T1000 (cell line): ENCODE results near the gene NDUFA13.

Experiments
- DNase-seq: peaks from one replicate; lab custom pipeline; 2025; ENCODE audit warnings: mixed read lengths; lab: John Stamatoyannopoulos, UW

NDUFA13 gene

DNA sequence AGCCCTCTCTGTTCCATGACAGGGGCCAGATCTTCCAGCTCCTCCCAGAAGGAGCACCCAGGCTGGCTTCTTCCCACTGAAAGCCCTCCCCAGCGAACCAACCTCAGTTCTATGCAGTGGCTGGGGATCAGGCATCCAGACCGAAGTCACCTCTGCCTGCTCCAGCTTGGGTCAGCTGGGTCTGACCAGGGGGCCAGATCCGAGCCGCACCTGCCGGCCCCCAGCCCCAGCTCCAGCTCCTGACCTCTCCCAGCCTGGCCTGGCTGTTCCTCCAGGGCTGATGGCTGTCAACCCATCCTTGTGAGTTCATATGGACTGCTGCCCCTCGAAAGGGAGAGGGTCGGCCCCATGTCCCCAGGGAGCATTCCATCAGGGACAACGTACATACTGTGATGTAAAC lies 8.7 kb upstream of the NDUFA13 start:
- no peak for DNase-seq

DNA sequence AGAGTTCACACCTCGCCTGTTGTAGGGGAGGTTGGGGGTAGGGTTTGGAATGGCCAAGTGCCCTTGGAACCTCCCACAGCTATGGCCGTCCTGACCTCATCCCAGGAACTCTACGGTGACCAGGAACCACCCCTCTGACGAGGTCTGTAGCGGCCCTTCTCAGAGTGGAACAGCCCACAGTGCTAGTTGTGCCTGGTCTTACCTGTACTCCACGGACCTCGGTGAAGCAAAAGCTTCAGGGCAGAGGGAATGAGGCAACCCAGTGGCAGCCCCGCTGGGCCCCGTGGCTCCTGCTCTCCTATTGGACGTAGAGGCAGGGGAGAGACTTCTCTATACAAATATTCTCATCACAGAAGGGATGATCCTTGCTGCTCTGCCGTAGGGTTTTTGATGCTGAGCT lies 7.8 kb upstream of the NDUFA13 start:
- no peak for DNase-seq

DNA sequence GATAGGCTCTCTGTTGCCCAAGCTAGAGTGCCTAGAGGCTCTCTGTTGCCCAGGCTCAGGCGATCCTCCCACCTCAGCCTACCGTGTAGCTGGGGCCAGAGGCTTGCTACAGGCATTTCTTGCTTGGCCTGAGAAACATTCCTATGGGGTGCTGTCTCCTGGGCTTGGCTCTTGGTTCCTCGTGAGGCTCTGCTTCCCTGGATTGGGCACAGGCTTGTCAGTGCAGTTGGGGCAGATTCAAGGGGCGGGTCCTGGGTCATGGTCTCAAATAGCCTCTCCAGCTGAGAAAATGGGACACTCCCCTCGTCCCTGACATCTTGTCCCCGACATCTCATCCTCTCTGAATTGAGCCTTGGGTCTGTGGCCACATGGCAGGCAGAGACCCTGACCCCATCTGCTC lies 5.6 kb upstream of the NDUFA13 start:
- no peak for DNase-seq

DNA sequence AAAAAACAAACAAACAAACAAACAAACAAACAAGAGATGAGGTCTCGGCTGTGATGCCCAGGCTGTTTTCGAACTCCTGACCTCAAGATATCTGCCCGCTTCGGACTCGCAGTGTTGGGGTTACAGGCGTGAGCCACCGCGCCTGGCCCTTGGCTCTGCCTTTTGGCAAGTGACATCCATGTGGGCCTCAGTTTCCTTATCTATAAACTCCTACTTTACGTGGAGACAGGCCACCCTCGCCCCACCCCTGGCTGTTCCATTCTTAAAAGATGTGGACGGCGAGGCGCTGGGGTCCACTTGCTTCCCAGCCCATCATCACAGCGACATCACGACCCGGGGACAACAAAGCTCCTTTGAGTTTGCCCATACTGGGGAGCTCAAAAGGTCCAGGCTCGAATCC lies 2.3 kb upstream of the NDUFA13 start:
- no peak for DNase-seq

DNA sequence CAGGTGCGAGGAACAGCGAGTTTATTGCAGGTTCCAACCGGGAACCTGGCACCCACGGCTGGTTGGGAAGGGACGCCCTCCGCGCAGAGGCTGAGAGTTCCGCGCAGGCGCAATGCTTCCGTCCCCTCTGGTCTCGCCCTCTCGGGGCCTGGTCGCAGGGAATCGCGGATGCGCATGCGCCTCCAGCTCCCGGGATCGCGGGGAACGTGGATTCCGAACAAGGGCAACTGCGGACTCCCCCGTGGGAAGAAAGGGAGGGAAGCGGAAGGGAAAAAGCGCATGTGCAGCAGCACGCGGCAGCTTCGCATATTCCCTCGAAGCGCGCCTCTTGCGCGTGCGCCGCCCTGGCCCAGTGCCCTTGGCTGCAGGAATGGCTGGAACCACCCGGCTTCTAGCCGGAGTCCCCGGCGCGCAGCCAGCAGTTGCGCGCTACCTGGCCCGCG lies 1.8 kb upstream of the NDUFA13 start:
- DNase-seq: no peak

DNA sequence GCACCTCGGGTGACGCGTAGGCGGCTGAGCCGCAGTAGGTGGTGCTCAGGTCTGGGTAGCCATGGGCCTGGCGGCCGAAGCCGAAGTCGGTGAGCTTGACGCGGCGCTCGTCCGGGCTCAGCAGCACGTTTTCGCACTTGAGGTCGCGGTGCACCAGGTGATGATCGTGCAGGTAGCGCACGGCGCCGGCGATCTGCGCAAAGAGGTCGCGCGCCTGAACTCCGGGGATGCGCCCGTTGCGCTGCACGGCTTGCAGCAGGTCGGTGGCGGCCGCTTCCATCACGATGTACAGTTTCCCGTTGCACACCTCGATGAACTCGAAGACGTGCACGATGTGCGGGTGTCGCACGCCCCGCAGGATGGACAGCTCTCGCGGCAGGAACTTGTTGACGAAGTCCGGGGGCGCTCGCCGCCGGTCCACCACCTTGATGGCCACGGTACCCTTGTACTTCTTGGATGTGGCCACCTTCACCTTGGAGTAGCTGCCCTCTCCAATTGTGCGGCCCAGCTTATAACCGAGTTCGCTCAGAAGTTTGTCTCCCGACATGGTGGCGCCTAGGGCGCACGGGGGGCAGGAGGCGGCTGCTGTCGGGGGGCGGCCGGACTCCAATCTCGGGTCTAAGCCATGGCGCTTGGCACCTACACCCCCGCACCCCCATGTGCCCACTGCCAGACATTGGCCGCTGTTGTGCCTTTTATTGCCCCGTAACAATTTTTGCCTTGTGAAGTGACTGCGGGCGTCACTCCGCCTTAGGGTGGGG lies 964 bp upstream of the NDUFA13 start, which contains the start of gene TSSK6:
Gene TSSK6, minus strand, starts transcription at position 668 of the 761 bp plus-strand sequence. Its CDS starts 121 bp downstream, at position 547.
- DNase-seq: no peak

DNA sequence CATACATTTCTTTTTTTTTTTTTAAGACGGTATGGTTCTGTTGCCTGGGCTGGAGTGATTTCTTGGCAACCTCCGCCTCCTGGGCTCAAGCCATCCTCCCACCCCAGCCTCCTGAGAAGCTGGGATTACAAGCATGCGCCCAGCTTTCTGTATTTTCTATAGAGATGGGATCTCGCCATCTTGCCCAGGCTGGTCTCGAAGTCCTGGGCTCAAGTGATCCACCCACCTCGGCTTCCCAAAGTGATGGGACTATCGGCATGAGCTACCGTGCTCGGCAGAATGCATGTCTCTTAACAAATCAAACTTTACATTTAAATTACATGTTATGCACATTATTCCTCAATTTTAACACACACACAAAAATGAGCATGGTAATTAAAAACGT lies 1.2 kb downstream of the NDUFA13 start:
- no peak for DNase-seq

DNA sequence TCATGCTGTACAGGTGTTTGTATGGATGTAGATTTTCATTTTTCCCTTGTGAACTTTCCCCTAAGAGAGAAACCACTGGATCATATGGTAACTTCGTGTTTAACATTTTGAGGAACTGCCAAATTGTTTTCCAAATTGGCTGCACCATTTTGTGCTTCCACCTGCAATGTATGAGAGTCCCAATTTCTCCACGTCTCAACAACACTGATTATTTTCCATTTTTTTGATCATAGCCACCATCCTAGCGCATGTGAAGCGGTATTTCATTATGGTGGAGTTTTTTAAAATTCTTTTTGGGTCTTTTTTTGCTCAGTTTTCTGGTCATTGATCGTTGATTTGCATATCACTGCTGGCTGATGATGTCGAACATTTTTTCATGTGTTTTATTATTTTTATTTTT lies 5.0 kb downstream of the NDUFA13 start:
- no peak for DNase-seq

DNA sequence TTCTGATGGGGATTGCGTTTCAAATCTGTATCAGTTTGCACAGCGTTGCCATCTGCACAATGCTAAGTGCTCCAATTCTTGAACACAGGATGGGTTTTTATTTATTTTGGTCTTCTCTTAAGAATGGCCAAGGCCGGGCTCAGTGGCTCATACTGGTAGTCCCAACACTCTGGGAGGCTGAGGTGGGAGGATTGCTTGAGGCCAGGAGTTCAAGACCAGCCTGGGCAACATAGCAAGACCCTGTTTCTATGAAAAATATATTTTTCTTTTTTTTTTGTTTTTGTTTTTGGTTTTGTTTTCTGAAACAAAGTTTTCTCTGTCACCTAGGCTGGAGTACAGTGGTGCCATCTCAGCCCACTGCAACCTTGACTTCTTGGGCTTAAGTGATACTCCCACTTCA lies 7.2 kb downstream of the NDUFA13 start:
- no peak for DNase-seq

DNA sequence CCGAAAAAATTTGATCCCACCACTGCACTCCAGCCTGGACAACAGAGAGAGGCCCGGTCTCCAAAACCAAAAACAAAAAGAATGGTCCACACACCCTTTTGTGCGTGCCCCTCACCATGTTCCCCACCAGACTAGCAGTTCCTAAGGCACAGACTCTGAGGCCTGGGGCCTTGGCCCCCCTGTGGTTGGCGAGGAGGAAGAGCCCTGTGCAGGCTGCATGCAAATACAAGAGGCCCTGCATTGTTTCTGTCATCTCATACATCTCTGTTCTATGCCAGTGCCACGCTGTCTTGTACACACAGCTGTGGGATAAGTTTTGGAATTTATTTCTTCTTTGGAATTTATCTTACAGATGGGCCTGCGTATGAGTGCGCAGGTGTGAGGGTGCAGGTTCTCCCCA lies 8.0 kb downstream of the NDUFA13 start:
- no peak for DNase-seq

DNA sequence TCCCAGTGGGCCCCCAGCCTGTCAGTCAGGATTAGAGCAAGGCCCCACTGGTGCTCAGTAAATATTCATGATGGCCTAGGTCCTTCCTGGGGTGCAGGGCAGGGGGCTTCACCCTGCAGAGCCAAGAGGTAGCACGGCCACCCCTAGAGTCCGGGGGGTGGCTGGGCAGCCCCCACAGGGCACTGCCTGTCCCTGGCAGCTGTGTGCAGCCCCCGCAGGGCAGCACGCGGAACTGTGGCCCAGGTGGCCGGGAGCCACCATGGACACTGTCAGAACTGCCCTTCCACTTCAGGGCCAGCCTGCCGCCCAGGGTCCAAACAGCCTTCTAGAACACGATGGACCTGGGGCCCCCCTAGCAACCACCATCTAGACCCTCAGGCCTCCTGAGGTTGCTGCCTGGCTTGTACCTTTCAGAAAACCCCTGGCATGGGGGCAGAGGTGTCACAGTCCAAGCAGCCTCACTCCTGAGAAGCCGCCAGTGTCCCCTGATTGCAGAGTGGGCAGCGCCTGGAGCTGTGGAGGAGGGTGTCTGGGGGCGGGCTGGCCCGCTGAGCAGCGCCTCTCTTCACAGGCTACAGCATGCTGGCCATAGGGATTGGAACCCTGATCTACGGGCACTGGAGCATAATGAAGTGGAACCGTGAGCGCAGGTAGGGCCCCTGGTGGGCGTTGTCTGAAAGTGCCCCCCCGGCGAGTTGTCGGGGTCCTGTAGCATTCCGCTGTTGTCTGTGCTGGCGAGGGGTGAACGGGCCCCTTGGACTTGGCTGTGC lies 9.8 kb downstream of the NDUFA13 start:
- DNase-seq: no peak

DNA sequence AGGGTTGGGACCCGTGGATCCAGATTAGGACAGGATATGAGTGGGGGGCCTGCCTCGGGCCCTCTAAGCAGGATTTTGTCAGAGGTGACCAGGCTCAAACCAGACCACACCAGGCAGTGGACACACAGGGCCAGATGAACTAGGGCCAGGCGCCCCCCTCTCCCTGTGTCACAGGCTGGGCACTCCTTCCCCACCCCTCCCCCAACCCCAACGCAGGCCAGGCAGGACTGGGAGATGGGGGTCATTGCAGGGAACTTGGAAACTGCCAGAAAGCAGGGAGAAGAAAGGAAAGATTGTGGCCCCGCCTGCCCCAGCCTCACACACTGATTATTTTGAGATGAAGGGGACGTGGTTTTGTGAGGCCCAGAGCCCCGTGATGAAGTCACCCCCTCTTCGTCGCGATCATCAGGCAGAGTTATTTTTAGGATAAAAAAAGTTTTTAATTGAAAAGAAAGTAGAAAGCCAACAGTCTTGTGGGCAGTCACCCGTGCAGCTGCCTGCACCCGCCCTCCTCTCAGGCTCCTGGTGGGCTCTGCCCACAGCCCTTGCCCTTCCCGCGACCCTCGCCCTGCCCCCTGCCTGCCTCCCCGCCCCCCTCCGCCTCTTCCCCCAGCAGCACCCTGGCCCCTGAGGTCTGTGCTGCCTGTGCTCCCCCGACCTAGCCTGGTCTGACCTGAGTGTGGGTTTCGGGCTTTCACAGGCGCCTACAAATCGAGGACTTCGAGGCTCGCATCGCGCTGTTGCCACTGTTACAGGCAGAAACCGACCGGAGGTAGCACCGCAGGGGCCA lies 10.8 kb downstream of the NDUFA13 start:
- no peak for DNase-seq

DNA sequence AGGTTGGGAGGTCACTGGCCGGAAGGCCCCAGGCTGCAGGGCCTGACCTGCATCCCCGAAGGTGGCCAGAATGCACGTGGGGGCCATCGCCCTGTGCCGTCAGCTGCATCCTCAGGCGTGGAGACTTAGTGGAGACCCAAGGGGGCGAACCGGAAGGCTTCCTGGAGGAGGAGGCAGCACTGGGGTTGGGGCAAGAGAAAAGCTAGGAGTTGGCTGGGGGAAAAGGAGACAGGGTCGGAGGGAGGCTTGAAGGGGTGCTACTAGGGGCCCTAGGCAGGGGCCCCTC lies 11.3 kb downstream of the NDUFA13 start:
- no peak for DNase-seq

DNA sequence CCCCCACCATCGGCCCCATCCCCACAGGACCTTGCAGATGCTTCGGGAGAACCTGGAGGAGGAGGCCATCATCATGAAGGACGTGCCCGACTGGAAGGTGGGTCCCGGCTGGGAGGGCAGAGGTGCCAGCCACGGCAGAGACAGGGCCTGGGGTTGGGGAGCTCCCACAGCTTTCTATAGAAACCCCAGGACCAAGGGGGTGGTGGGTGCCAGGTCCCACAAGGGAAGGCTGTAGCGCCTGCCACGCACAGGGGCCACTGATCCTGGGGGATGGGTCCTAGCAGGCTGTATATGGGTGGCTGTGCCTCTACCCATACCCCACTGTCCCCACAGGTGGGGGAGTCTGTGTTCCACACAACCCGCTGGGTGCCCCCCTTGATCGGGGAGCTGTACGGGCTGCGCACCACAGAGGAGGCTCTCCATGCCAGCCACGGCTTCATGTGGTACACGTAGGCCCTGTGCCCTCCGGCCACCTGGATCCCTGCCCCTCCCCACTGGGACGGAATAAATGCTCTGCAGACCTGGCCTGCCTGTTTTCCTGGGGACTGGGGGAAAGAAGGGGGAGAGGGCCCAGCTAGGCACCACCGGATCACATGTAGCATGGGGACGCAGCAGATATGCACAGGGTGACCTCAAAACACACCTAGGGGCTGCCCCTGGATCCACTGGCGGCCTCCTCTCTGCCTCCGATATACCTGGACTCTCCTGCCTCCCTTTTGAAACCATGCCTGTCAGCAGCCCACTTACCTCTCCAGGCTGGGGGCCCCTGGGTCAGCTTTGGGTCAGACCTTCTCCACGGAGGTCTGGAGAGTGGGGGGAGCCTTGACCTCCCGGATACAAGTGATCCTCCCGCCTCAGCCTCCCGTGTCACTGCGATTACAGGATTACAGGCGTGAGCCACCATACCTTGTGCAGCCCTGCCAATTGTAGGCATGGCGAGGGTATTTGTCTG lies 11.9 kb downstream of the NDUFA13 start:
- DNase-seq: no peak

DNA sequence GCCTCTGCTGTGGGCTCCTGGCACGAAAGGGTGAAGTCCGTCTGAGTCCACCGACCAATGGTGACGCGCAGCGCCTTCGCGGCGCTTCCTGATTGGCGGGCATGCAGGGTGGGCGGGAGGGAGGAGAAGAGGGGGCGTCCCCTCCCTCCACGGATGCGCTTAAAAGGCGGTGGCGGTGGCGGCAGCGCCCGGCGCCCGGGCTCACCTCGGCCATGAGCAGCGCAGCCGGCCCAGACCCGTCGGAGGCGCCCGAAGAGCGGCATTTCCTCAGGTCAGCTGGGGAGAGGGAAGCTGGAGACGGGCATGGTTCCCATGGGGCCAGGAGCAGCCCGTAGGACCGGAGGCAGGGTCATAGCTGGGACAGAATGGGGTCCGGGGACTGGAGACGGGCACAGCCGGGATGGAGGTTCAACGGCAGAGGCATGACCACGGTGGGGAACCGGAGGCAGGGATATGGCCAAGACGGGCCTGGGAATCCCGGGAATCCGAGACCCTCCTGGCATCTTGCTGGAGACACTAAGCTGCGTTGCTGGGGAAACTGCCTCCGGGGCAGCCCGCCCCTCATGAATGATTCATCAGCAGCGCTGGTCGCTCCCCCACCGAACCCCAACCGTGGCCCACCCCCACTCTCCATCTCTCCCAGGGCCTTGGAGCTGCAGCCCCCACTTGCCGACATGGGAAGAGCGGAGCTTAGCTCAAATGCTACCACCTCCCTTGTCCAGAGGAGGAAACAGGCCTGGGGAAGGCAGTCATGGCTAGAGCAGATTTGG lies 12.9 kb downstream of the NDUFA13 start, which contains the start of gene YJEFN3:
Gene YJEFN3, plus strand, starts transcription at position 191 of the 770 bp plus-strand sequence. Its CDS starts 22 bp downstream, at position 213.
- DNase-seq: no peak

DNA sequence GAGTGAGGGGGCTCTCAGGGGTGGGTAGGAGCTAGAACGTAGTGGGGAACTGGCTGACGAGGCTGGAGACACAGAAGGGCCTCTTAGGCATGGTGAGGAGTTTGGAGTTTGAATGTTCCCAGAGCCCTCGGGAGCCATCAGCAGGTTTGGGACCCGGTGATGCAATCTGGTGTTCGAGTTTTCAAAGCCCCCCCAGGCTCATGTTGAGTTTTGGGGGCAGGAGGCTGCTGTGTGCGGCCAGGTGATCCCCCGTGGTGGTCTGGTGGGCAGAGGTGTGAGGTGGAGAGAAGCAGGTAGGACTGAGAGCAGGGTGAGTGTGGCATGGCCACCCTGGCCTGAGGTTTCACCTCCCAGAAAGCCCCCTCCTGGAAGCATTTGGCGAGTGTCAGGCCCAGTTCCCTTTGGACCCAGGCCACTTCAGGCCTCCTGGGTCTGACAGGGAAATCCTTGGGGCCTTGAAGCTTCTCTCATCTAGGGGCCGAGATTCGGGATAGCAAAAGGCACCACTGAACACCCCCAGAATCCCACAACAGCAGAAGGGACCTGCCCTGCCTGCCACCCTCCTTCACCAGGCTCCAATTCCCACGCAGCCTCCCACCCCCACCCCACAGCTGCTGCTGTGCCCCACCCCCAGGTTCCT lies 13.9 kb downstream of the NDUFA13 start:
- DNase-seq: no peak

DNA sequence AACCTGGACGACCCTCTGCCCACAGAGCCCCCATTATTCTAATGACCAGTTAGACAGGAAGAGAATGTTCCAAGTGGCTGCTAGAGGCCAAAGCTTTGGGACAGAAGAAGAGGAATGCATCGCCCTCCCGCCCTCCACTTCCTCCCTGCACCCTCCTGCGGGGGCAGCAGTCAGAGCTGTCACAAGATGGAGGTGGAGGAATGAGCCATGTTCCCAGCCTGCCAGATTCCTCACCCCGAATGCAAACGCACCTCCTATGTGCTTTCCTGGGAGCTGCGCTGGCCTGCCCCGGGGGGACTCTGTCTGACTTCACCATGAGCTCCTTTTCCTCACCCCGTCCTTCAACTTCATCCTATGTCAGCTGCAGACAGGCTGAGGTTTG lies 14.4 kb downstream of the NDUFA13 start:
- no peak for DNase-seq

DNA sequence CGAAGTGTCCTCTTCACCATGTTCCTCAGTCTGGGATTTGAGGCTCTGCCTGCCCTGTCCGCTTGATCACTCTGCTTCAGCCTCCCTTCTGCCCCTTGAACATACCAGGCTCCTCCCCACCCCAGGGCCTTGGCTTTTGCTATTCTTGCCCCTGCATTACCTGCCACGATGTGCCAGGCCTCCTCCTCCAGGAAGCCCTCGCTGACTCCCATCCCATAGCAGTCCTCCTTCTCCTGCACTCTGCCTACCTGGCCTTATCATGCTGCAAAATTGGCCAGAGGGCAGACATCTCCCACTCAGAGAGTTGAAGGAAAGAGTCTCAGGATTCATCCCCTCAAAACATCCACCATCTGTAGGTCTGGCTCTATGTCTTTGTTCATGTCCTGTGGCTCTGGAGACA lies 14.9 kb downstream of the NDUFA13 start:
- no peak for DNase-seq

DNA sequence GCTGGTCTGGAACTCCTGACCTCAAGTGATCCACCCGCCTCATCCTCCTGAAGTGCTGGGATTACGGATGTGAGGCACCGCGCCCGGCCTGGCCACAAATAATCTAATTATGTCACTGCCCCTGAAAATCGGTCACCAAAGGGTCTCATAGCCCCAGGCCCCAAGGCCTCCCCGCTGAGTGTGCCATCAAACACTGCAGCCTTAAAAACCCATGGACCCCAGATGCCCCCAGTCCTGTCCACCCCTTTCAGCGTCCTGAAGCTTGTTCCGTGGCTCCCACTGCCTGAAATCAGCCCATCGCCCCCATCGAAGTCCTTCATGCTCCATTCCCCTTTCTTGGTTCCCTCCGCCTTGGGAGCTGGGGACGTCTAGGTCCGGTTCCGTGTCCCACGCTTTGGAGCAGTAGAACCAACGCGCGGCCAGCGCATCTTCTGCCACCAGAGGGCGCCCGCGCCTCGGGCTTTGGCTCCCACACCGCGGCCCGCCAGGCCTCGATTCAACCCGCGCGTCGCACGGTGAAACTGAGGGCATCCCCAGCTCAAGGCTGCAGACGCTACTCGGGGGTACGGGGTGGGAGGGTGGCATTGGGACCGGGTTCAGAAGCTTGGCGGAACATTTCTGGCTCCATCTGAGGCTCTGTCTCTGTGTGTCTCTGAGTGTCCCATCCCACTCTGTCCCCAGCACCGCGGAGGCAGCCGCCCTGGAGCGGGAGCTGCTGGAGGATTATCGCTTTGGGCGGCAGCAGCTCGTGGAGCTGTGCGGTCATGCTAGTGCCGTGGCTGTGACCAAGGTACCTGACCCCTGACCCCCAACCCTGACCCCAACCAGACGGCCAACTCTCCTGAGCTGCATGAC lies 16.2 kb downstream of the NDUFA13 start:
- peak; percentile 69 for DNase-seq
